Measurements from ENCODE around the gene SPDYA. TPM values are rescaled to one million over a fixed set of nuclear protein-coding genes. Genes with fewer than 3 reads are reported as not detected.

Gene SPDYA
- total RNA-seq, 2 experiments from 2014 or later, result 12.7 to 12.8 TPM

GRCh38 chr2:28824870-28825269 lies 14.2 kb downstream of the SPDYA start:
- H3K4me1 Mint-ChIP-seq (ENCODE audit: low read depth), result no peaks in the 10 kb centered on the region
- no peak overlapping the region for H3K4me3 ChIP-seq (ENCODE audit: low read length)
- no peaks in the 10 kb centered on the region for H3K27me3 Mint-ChIP-seq
- intact Hi-C loops (cut with DNase I, micrococcal nuclease), result loop anchor here (5.0 kb wide), 3 partner anchors 72 to 1247 kb away; no protein-coding TSS in a partner anchor
- H3K27ac ChIP-seq (ENCODE audit: low read depth in 1 of 2, low read length in 2 of 2), result no peak overlapping the region
- DNase-seq (no peak), ATAC-seq (ENCODE audit: poor library complexity) (no peak)
- no peak for TF ChIP-seq CTCF (IDR thresholded peaks at IDR 0.05)
- H3K4me3 Mint-ChIP-seq, result no peak overlapping the region
- no peak overlapping the region for H3K27ac Mint-ChIP-seq
- ChIA-PET POLR2A (no interaction called here), CTCF (interaction anchor here (1.1 to 2.3 kb wide), 3 partner anchors 10 to 258 kb away, joined by 3 to 7 read pairs (median 4); no protein-coding TSS in a partner anchor)
- H3K4me1 ChIP-seq (ENCODE audit: insufficient read depth, low read length), result no peaks in the 10 kb centered on the region
- H3K36me3 Mint-ChIP-seq (ENCODE audit: low read depth), result no peaks in the 10 kb centered on the region
- H3K27me3 ChIP-seq (ENCODE audit: control insufficient read depth in 1 of 2, insufficient read depth in 2 of 2, low read length in 2 of 2), result no peaks in the 10 kb centered on the region
- no peaks in the 10 kb centered on the region for H3K36me3 ChIP-seq (ENCODE audit: insufficient read depth, low read length)
- no peaks in the 10 kb centered on the region for H3K9me3 Mint-ChIP-seq
- no peaks in the 10 kb centered on the region for H3K9me3 ChIP-seq (ENCODE audit: control insufficient read depth in 1 of 2, insufficient read depth in 1 of 2, low read length in 2 of 2)

- CTCF ChIA-PET, result no interaction called here
- intact Hi-C loops (cut with DNase I, micrococcal nuclease), result no loop called here
- Mint-ChIP-seq H3K9me3 (no peaks in the 10 kb centered on the region), H3K27ac (no peak overlapping the region), H3K4me3 (no peak overlapping the region), H3K27me3 (no peaks in the 10 kb centered on the region), H3K4me1 (ENCODE audit: low read depth) (no peaks in the 10 kb centered on the region), H3K36me3 (ENCODE audit: low read depth) (no peaks in the 10 kb centered on the region)
- no peak overlapping the region for H3K4me3 ChIP-seq (ENCODE audit: low read length)
- ATAC-seq (ENCODE audit: poor library complexity) (no peak), DNase-seq (no peak)
- H3K36me3 ChIP-seq (ENCODE audit: insufficient read depth, low read length), result no peaks in the 10 kb centered on the region
- no peak overlapping the region for H3K27ac ChIP-seq (ENCODE audit: low read depth in 1 of 2, low read length in 2 of 2)
- no peak for TF ChIP-seq CTCF (IDR thresholded peaks at IDR 0.05)
- no peaks in the 10 kb centered on the region for H3K9me3 ChIP-seq (ENCODE audit: control insufficient read depth in 1 of 2, insufficient read depth in 1 of 2, low read length in 2 of 2)
- POLR2A ChIA-PET, result no interaction called here
- no peaks in the 10 kb centered on the region for H3K27me3 ChIP-seq (ENCODE audit: control insufficient read depth in 1 of 2, insufficient read depth in 2 of 2, low read length in 2 of 2)
- no peaks in the 10 kb centered on the region for H3K4me1 ChIP-seq (ENCODE audit: insufficient read depth, low read length)
Observed at GRCh38 chr2:28828382-28828781, 17.7 kb downstream of the SPDYA start.

- Histone ChIP-seq H3K27ac (ENCODE audit: low read depth in 1 of 2, low read length in 2 of 2) (no peak overlapping the region), H3K4me1 (ENCODE audit: insufficient read depth, low read length) (no peaks in the 10 kb centered on the region), H3K4me3 (ENCODE audit: low read length) (no peak overlapping the region), H3K27me3 (ENCODE audit: control insufficient read depth in 1 of 2, insufficient read depth in 2 of 2, low read length in 2 of 2) (no peaks in the 10 kb centered on the region), H3K9me3 (ENCODE audit: control insufficient read depth in 1 of 2, insufficient read depth in 1 of 2, low read length in 2 of 2) (no peaks in the 10 kb centered on the region), H3K36me3 (ENCODE audit: insufficient read depth, low read length) (no peaks in the 10 kb centered on the region)
- Mint-ChIP-seq H3K4me1 (ENCODE audit: low read depth) (no peaks in the 10 kb centered on the region), H3K36me3 (ENCODE audit: low read depth) (no peaks in the 10 kb centered on the region), H3K9me3 (no peaks in the 10 kb centered on the region), H3K4me3 (no peak overlapping the region), H3K27ac (no peak overlapping the region), H3K27me3 (no peaks in the 10 kb centered on the region)
- intact Hi-C loops (cut with DNase I, micrococcal nuclease), result no loop called here
- DNase-seq, result no peak
- no peak for TF ChIP-seq CTCF (IDR thresholded peaks at IDR 0.05)
- no peak for ATAC-seq (ENCODE audit: poor library complexity)
- POLR2A ChIA-PET, result no interaction called here
- CTCF ChIA-PET, result interaction anchor here (0.6 to 1.5 kb wide), 2 partner anchors 9 to 10 kb away, joined by 3 to 4 read pairs; no protein-coding TSS in a partner anchor
Observed at GRCh38 chr2:28833740-28834470, 23.3 kb downstream of the SPDYA start.
